HG02970 (cell line): ENCODE measurements around the gene ZCCHC17.
"Not testable (repeated sequence)": the region's sequence is repeated elsewhere in the genome, so short reads cannot be mapped to it uniquely, and the experiment has no call there.

Experiments used
- ATAC-seq: cut with Tn5 transposase; IDR thresholded peaks from one replicate; pipeline ENCODE4 v1.9.1; 2021; ENCODE audit warnings: mild to moderate bottlenecking, moderate library complexity, moderate number of reproducible peaks; ENCODE audit not compliant: unreplicated experiment, low FRiP score

ZCCHC17 gene

GRCh38 chr1:31368611-31369107, 71.8 kb downstream of the ZCCHC17 start:
- no peak for ATAC-seq

GRCh38 chr1:31370021-31370420, 73.2 kb downstream of the ZCCHC17 start:
- no peak for ATAC-seq

GRCh38 chr1:31370565-31370964, 73.7 kb downstream of the ZCCHC17 start:
- ATAC-seq = no peak

- ATAC-seq = no peak
Measured at GRCh38 chr1:31371121-31371959, 74.5 kb downstream of the ZCCHC17 start.

GRCh38 chr1:31372051-31372450, 75.2 kb downstream of the ZCCHC17 start:
- ATAC-seq = no peak

- ATAC-seq = no peak
Measured at GRCh38 chr1:31372751-31373055, 75.9 kb downstream of the ZCCHC17 start.

GRCh38 chr1:31373056-31373896, 76.4 kb downstream of the ZCCHC17 start, which contains the start of gene FABP3:
TSS of gene FABP3 (minus strand) at chr1:31373076. CDS start at chr1:31373014, 62 bp downstream.
- ATAC-seq = no peak

GRCh38 chr1:31373897-31374486, 77.2 kb downstream of the ZCCHC17 start:
- ATAC-seq = no peak

GRCh38 chr1:31374511-31375196, 77.8 kb downstream of the ZCCHC17 start:
- ATAC-seq = no peak

- ATAC-seq = no peak
Measured at GRCh38 chr1:31376375-31377134, 79.7 kb downstream of the ZCCHC17 start.

GRCh38 chr1:31377364-31377863, 80.6 kb downstream of the ZCCHC17 start:
- no peak for ATAC-seq

- no peak for ATAC-seq
Measured at GRCh38 chr1:31378001-31378400, 81.2 kb downstream of the ZCCHC17 start.

- no peak for ATAC-seq
Measured at GRCh38 chr1:31380181-31380580, 83.3 kb downstream of the ZCCHC17 start.

- ATAC-seq = no peak
Measured at GRCh38 chr1:31381394-31382294, 84.8 kb downstream of the ZCCHC17 start.

GRCh38 chr1:31382379-31382989, 85.7 kb downstream of the ZCCHC17 start:
- ATAC-seq = no peak

GRCh38 chr1:31383967-31384366, 87.1 kb downstream of the ZCCHC17 start:
- ATAC-seq = no peak

GRCh38 chr1:31386576-31387243, 89.9 kb downstream of the ZCCHC17 start:
- ATAC-seq = not testable (repeated sequence)

GRCh38 chr1:31387612-31388011, 90.8 kb downstream of the ZCCHC17 start:
- ATAC-seq = no peak
